GM18951 (cell line): ENCODE results near the gene TIMP3.

Experiments
- POLR2A ChIP-seq: IDR thresholded peaks from 4 replicates; pipeline ENCODE4 v1.6.1; 2011; ENCODE audit warnings: mild to moderate bottlenecking; ENCODE audit not compliant: insufficient read length, insufficient read depth; ENCODE audit errors: extremely low read depth
- in situ Hi-C: fragments of 300-500 bp; cut with MboI; formaldehyde crosslinking; loops from one replicate; pipeline ENCODE4 v1.12.0; 2022; ENCODE audit warnings: low sequenced_read_pairs, mixed read lengths, inconsistent platforms; ENCODE audit not compliant: unreplicated experiment

Gene TIMP3

GRCh38 chr22:32882774-32883530 lies 81.4 kb downstream of the TIMP3 start:
- in situ Hi-C loops: no loop called here
- no peak for TF ChIP-seq POLR2A

- in situ Hi-C loops: no loop called here
- TF ChIP-seq POLR2A: no peak
These were observed 85.9 kb downstream of the TIMP3 start for GRCh38 chr22:32887324-32887980.

GRCh38 chr22:32888976-32889375 lies 87.5 kb downstream of the TIMP3 start:
- TF ChIP-seq POLR2A: no peak
- in situ Hi-C loops: no loop called here

DNA sequence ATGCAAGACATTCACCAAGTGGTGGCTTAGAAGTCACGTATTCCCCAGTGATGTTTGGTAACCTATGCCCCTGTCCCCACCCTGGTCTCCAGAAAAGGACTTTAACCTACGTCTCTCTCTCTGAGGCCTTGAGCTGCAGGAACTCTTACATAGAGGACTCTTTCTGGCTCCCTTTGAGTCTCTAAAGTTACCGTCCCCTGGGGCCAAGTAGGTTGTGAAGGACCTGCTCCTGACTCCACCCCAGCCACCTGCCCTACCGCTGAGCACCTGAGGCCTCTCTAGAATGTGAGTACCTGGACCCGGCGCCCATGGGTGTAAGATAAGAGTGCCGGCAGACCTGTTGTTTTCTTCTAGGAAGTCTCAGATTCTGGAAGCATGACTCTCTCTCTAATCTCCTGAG lies 95.4 kb downstream of the TIMP3 start:
- TF ChIP-seq POLR2A: no peak

GRCh38 chr22:32897400-32897799 lies 95.9 kb downstream of the TIMP3 start:
- in situ Hi-C loops: no loop called here
- TF ChIP-seq POLR2A: no peak

More for the DNA sequence above, 95.4 kb downstream of the TIMP3 start:
- in situ Hi-C loops: no loop called here

- no peak for TF ChIP-seq POLR2A
- in situ Hi-C loops: no loop called here
These were observed 99.6 kb downstream of the TIMP3 start for GRCh38 chr22:32900886-32901635.

DNA sequence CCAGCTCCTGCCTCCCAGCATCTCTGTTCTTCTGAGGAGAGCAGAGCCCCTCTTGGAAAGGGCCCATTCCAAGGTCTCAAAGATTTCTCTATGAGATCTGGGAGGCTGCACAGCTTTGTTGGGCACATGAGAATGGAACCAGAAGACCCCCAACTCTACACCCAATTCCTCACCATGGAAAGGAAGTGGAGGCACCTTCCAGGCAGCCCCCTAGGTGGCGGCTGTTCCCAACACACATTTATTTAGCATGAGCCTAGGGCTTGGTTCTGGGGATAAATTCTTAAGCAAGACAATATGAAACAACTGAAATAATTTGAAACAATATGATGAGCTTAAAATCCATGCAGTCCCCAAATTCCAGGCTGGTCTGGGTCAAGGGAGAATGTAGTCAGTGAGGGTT lies 100.4 kb downstream of the TIMP3 start:
- in situ Hi-C loops: no loop called here
- no peak for TF ChIP-seq POLR2A

GRCh38 chr22:32903507-32903906 lies 102.0 kb downstream of the TIMP3 start:
- in situ Hi-C loops: no loop called here
- no peak for TF ChIP-seq POLR2A

DNA sequence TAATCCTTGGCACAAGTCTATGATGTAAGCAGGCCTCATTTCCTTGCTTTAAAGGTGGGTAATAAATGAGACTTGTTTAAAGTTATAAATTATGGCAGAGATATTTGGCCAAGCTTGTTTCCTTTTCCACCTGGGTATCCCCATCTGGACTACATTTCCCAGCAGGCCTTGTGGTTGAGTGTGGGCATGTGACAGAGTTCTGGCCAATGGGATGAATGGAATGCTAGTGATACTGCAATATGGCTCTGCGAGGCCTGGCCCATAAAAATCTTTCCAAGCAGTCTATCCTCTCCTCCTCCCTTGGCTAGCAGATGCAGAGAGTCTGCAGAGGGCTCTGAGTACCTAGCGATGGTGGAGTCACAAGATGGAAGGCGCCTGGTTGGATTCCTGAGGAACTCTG lies 102.5 kb downstream of the TIMP3 start:
- no peak for TF ChIP-seq POLR2A
- in situ Hi-C loops: no loop called here

GRCh38 chr22:32905400-32905799 lies 103.9 kb downstream of the TIMP3 start:
- no peak for TF ChIP-seq POLR2A
- in situ Hi-C loops: no loop called here

- TF ChIP-seq POLR2A: no peak
- in situ Hi-C loops: no loop called here
These were observed 108.3 kb downstream of the TIMP3 start for GRCh38 chr22:32909581-32910428.

- in situ Hi-C loops: no loop called here
- no peak for TF ChIP-seq POLR2A
These were observed 108.9 kb downstream of the TIMP3 start for GRCh38 chr22:32910429-32910772.

DNA sequence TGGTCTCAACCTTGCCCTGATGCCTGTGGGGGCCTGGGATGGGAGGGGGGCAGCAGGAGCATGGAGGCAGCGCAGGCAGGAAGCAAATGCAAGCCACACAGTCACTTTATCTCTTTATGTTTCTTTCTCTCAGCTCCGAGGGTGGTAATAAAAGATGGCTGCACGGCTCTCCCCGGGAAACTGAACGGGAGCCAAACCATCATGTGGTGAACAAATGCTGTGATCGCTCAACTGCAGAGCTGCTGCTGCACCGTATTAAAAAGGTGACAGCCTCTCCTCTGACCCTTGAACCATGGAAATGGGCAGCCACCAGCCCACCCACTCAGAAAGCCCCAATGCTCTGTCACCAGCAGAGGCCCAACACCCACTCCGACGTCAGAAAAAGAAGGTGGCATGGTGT lies 110.0 kb downstream of the TIMP3 start:
- no peak for TF ChIP-seq POLR2A
- in situ Hi-C loops: no loop called here
